GM18507 (cell line): ENCODE measurements around the gene GPD1.
A peak's percentile ranks its signal among the peaks of the same experiment; 100 is the strongest.

Experiments used
- DNase-seq: peaks from one replicate; pipeline ENCODE4 v3.0.0; 2011; ENCODE audit warnings: low read depth; ENCODE audit not compliant: insufficient read length; ENCODE audit errors: extremely low spot score
- FAIRE-seq: peaks from 2 replicates; lab custom pipeline; 2011; peaks lifted over from hg19 to GRCh38; lab: Jason Lieb, UNC

GPD1 gene

GRCh38 chr12:50103767-50104321 lies at the start of gene GPD1:
Gene GPD1, plus strand, starts transcription at chr12:50104008. Its CDS starts 43 bp downstream, at chr12:50104051.
- DNase-seq: no peak
- FAIRE-seq: no peak

DNA sequence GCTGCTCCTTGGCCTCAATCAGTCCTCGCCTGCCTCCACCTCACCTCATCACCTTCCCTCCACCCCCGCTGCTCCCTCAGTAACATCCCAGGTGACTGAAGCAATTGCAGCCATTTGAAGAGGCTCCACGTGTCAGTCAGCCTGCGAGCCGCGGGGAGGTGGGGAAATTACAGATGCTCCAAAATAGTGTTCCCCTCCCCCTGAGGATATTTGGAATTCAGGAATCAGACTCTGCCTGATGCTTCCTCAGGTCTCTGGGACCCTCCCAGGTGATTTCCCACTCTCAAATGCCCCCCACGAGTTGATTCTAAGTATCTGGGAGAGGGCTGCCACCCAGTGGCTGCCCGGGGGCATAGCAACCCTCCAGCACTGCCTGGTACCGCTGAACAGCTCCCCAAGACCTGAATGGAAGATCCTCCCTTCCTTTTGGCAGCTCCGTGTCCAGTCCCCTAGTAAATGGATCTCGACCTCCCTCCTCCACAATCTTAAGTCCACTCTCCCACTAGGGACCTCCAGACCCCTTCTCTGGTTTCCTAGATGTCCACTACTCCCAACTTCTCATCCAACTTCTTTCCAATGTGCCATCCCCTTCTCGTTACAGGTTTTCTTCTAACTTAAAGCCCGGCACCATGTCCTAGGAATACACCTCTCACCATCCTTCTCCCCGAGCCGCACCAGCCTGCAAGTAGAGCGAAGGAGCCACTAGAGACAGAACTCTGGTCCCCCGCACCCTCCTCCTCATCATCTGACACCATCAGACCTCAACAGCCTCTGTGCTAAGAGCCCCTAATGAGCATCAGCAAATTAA lies 47.8 kb upstream of the GPD1 start:
- peak; percentile 62 for FAIRE-seq
- no peak for DNase-seq

DNA sequence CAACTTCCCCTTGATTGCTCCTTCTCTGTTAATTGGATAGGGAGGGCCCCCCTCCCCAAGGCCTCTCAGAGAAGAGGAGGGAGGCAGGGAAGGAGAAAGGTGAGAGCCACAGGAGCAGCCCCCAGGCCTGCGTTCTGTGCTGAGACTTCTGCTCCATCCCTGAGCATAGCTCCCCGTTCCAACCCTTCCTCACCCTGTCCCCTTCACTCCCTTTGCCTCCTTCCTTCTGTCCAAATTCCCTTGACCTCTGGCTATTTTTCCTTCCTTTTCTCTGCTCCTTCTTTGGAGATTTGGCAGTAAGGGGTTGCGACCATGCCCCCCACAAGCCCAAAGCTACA lies 47.2 kb upstream of the GPD1 start:
- FAIRE-seq: no peak
- no peak for DNase-seq

- DNase-seq: no peak
- FAIRE-seq: no peak
These were observed 46.6 kb upstream of the GPD1 start, which contains the start of gene ASIC1 for GRCh38 chr12:50057000-50057841. Gene ASIC1, plus strand, starts transcription at chr12:50057596. Its CDS starts 1,171 bp downstream, at chr12:50058767.

- no peak for FAIRE-seq
- DNase-seq: no peak
These were observed 45.7 kb upstream of the GPD1 start for GRCh38 chr12:50057896-50058670.

DNA sequence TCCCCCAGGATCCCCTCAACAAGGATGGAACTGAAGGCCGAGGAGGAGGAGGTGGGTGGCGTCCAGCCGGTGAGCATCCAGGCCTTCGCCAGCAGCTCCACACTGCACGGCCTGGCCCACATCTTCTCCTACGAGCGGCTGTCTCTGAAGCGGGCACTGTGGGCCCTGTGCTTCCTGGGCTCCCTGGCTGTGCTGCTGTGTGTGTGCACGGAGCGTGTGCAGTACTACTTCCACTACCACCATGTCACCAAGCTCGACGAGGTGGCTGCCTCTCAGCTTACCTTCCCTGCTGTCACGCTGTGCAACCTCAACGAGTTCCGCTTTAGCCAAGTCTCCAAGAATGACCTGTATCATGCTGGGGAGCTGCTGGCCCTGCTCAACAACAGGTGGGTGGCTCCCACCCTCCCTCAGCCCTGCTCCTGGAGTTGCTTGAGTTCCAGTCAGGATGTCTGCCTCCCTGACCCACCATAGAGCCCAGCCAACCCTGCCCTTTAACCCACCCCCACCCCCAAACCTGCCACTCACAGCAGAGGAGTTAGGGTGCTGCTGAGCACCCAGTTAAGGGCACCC lies 45.0 kb upstream of the GPD1 start:
- no peak for DNase-seq
- no peak for FAIRE-seq

GRCh38 chr12:50059440-50060119 lies 44.2 kb upstream of the GPD1 start:
- no peak for FAIRE-seq
- no peak for DNase-seq

- DNase-seq (no peak), FAIRE-seq (no peak)
These were observed 43.7 kb upstream of the GPD1 start for GRCh38 chr12:50060120-50060468.

GRCh38 chr12:50061171-50061570 lies 42.6 kb upstream of the GPD1 start:
- no peak for DNase-seq
- no peak for FAIRE-seq

DNA sequence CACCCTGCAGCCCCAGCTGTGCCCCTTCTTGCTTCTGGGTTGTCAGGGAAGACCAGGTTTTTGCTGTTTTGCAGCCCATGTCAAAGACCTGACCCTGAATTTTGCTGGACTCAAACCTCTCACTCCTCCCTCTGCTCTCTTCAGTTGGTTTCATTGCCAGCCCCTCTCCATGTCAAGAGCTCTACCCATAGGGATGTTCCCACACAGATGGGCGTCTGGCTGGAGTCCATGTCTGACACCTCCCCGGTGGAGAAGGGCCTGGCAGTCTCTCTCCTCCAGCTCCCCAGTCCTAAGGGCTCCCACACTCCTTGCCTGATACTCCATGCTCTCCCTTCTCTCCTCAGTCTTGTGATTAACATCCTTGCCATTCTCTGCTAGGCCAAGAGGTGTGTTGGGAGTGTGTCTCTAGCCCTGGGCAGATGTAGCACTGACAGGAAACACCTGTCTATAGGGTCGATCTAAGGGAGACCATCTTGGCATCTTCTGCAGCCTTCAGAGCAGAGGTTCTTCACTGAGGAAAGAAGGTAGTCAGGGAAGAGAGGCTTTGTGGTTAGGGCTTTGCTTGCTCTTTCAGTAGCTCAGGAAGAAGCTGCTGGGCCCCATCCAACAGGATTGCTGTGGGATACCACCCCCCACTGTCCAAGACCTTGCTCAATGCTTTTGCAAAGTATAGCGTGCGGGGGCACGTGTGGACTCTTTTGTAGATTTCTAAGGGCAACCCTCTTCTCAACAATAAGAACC lies 41.7 kb upstream of the GPD1 start:
- no peak for DNase-seq
- no peak for FAIRE-seq

- no peak for DNase-seq
- FAIRE-seq: no peak
These were observed 40.9 kb upstream of the GPD1 start for GRCh38 chr12:50062728-50063460.

- no peak for DNase-seq
- FAIRE-seq: no peak
These were observed 38.0 kb upstream of the GPD1 start for GRCh38 chr12:50065726-50066310.

DNA sequence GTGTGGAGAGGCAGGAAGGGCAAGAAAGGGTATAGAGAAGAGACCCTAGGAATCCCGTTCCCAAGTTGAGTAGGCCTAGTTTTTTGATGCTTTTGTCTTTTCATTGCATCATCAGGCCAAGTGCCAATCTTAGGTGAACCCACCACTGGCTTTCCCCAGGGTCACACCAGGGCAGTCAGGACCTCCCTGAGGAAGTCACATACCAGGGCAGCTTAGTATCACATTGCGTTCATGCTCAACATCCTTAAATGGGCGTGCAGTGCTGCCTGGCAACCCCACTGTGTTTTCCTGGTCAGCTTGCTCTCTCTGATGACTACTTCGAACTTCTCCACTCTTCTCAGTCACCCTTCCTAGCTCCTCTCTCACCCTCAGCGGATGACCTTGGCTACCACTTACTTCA lies 37.4 kb upstream of the GPD1 start:
- no peak for DNase-seq
- FAIRE-seq: no peak

GRCh38 chr12:50069069-50069468 lies 34.7 kb upstream of the GPD1 start:
- no peak for DNase-seq
- no peak for FAIRE-seq

GRCh38 chr12:50069539-50069938 lies 34.3 kb upstream of the GPD1 start:
- no peak for FAIRE-seq

GRCh38 chr12:50070314-50071060 lies 33.3 kb upstream of the GPD1 start:
- DNase-seq (no peak), FAIRE-seq (peak; percentile 89)

More at GRCh38 chr12:50069539-50069938, 34.3 kb upstream of the GPD1 start:
- no peak for DNase-seq
